ENCODE data around the gene HS3ST3B1. TPM values are rescaled to one million over a fixed set of nuclear protein-coding genes. Genes with fewer than 3 reads are reported as not detected.

Gene HS3ST3B1
- total RNA-seq, 4 donors from 2014 or later = 0.10 to 4.0 (median 0.82) TPM

GRCh38 chr17:14331982-14332298 is 31.1 kb downstream of the HS3ST3B1 start:
- no peak for TF ChIP-seq CTCF (IDR thresholded peaks at IDR 0.05 in 4 of 5, conservative IDR thresholded peaks at IDR 0.05 in 1 of 5)
- no peak for DNase-seq
- H3K9me3 ChIP-seq = no peaks in the 10 kb centered on the region
- H3K4me3 ChIP-seq = no peak overlapping the region
- H3K27ac ChIP-seq = no peak overlapping the region
- intact Hi-C loops (cut with DNase I; ENCODE audit: low total_unique reads) = no loop called here
- ATAC-seq = no peak
- in situ Hi-C loops (cut with MboI; ENCODE audit: low sequenced_read_pairs in 4 of 4) = no loop called here
- no peaks in the 10 kb centered on the region for H3K27me3 ChIP-seq
- H3K4me1 ChIP-seq = no peaks in the 10 kb centered on the region
- no peaks in the 10 kb centered on the region for H3K36me3 ChIP-seq

GRCh38 chr17:14332331-14332730 is 31.4 kb downstream of the HS3ST3B1 start:
- no peaks in the 10 kb centered on the region for H3K27me3 ChIP-seq
- no peak overlapping the region for H3K4me3 ChIP-seq
- no peaks in the 10 kb centered on the region for H3K36me3 ChIP-seq
- no peak for DNase-seq
- no peaks in the 10 kb centered on the region for H3K9me3 ChIP-seq
- H3K27ac ChIP-seq = no peak overlapping the region
- in situ Hi-C loops (cut with MboI; ENCODE audit: low sequenced_read_pairs in 4 of 4) = no loop called here
- H3K4me1 ChIP-seq = no peaks in the 10 kb centered on the region
- TF ChIP-seq CTCF (IDR thresholded peaks at IDR 0.05 in 4 of 5, conservative IDR thresholded peaks at IDR 0.05 in 1 of 5) (no peak), POLR2A (IDR thresholded peaks at IDR 0.05) (no peak)
- no peak for ATAC-seq
- intact Hi-C loops (cut with DNase I; ENCODE audit: low total_unique reads) = no loop called here

GRCh38 chr17:14333506-14333905 is 32.6 kb downstream of the HS3ST3B1 start:
- no peak for ATAC-seq
- in situ Hi-C loops (cut with MboI; ENCODE audit: low sequenced_read_pairs in 4 of 4) = no loop called here

GRCh38 chr17:14334276-14334840 is 33.5 kb downstream of the HS3ST3B1 start:
- no peak overlapping the region for H3K27ac ChIP-seq
- no peaks in the 10 kb centered on the region for H3K4me1 ChIP-seq
- ATAC-seq (no peak), DNase-seq (no peak)
- no peaks in the 10 kb centered on the region for H3K27me3 ChIP-seq
- intact Hi-C loops (cut with DNase I; ENCODE audit: low total_unique reads) (no loop called here), in situ Hi-C loops (cut with MboI; ENCODE audit: low sequenced_read_pairs in 4 of 4) (no loop called here)
- H3K9me3 ChIP-seq = no peaks in the 10 kb centered on the region
- no peak overlapping the region for H3K4me3 ChIP-seq
- H3K36me3 ChIP-seq = no peaks in the 10 kb centered on the region
- no peak for TF ChIP-seq POLR2A (IDR thresholded peaks at IDR 0.05)
- no peak for TF ChIP-seq CTCF (IDR thresholded peaks at IDR 0.05 in 4 of 5, conservative IDR thresholded peaks at IDR 0.05 in 1 of 5)

More at GRCh38 chr17:14333506-14333905, 32.6 kb downstream of the HS3ST3B1 start:
- DNase-seq = no peak
- Histone ChIP-seq H3K9me3 (no peaks in the 10 kb centered on the region), H3K27ac (no peak overlapping the region), H3K4me3 (no peak overlapping the region), H3K27me3 (no peaks in the 10 kb centered on the region), H3K4me1 (no peaks in the 10 kb centered on the region), H3K36me3 (no peaks in the 10 kb centered on the region)
- no peak for TF ChIP-seq POLR2A (IDR thresholded peaks at IDR 0.05)
- no peak for TF ChIP-seq CTCF (IDR thresholded peaks at IDR 0.05 in 4 of 5, conservative IDR thresholded peaks at IDR 0.05 in 1 of 5)
- intact Hi-C loops (cut with DNase I; ENCODE audit: low total_unique reads) = no loop called here

- H3K36me3 ChIP-seq = no peaks in the 10 kb centered on the region
- no peaks in the 10 kb centered on the region for H3K9me3 ChIP-seq
- TF ChIP-seq POLR2A (IDR thresholded peaks at IDR 0.05) (no peak), CTCF (IDR thresholded peaks at IDR 0.05 in 4 of 5, conservative IDR thresholded peaks at IDR 0.05 in 1 of 5) (no peak)
- no peaks in the 10 kb centered on the region for H3K27me3 ChIP-seq
- no peak overlapping the region for H3K4me3 ChIP-seq
- ATAC-seq = no peak
- in situ Hi-C loops (cut with MboI; ENCODE audit: low sequenced_read_pairs in 4 of 4) = no loop called here
- no peak overlapping the region for H3K27ac ChIP-seq
- intact Hi-C loops (cut with DNase I; ENCODE audit: low total_unique reads) = no loop called here
- no peaks in the 10 kb centered on the region for H3K4me1 ChIP-seq
- DNase-seq = no peak
These were observed 34.0 kb downstream of the HS3ST3B1 start for GRCh38 chr17:14334919-14335318.
